GM19240 (cell line): ENCODE results near the gene PRMT9.

ENCODE experiments used
- DNase-seq: peaks from one replicate; pipeline ENCODE4 v3.0.0; 2011; ENCODE audit warnings: low spot score; ENCODE audit not compliant: insufficient read length

The PRMT9 gene

GRCh38 chr4:147620315-147620714 is 63.6 kb downstream of the PRMT9 start:
- no peak for DNase-seq

GRCh38 chr4:147617841-147618691 is 65.9 kb downstream of the PRMT9 start:
- DNase-seq = no peak

- peak; percentile 92 for DNase-seq
Measured at GRCh38 chr4:147617173-147617840, 66.7 kb downstream of the PRMT9 start, which contains the start of gene TMEM184C. TSS of gene TMEM184C (plus strand) at chr4:147617397. CDS start at chr4:147617957, 560 bp downstream.

GRCh38 chr4:147616849-147617172 is 67.2 kb downstream of the PRMT9 start:
- no peak for DNase-seq

GRCh38 chr4:147610686-147611085 is 73.3 kb downstream of the PRMT9 start:
- DNase-seq = no peak

- no peak for DNase-seq
Measured at GRCh38 chr4:147607471-147607870, 76.5 kb downstream of the PRMT9 start.

- DNase-seq = no peak
Measured at GRCh38 chr4:147605499-147605898, 78.5 kb downstream of the PRMT9 start.

GRCh38 chr4:147599769-147600168 is 84.2 kb downstream of the PRMT9 start:
- DNase-seq = no peak

GRCh38 chr4:147599206-147599605 is 84.8 kb downstream of the PRMT9 start:
- DNase-seq = no peak

- no peak for DNase-seq
Measured at GRCh38 chr4:147597561-147597960, 86.4 kb downstream of the PRMT9 start.

GRCh38 chr4:147596981-147597380 is 87.0 kb downstream of the PRMT9 start:
- DNase-seq = no peak

- no peak for DNase-seq
Measured at GRCh38 chr4:147596377-147596776, 87.6 kb downstream of the PRMT9 start.

- no peak for DNase-seq
Measured at GRCh38 chr4:147594578-147594977, 89.4 kb downstream of the PRMT9 start.

- DNase-seq = no peak
Measured at GRCh38 chr4:147594107-147594506, 89.9 kb downstream of the PRMT9 start.

GRCh38 chr4:147591106-147591505 is 92.9 kb downstream of the PRMT9 start:
- DNase-seq = no peak

- DNase-seq = peak; percentile 34
Measured at GRCh38 chr4:147590249-147590920, 93.6 kb downstream of the PRMT9 start.

- no peak for DNase-seq
Measured at GRCh38 chr4:147589586-147589985, 94.4 kb downstream of the PRMT9 start.
